ENCODE measurements around the gene AKR1E2. TPM values are rescaled to one million over a fixed set of nuclear protein-coding genes. Genes with fewer than 3 reads are reported as not detected.

Gene AKR1E2
- total and polyA plus RNA-seq, 2 of the 8 experiments (the other 6 are each of a cell fraction or from before 2014, with no cell fraction given), result 2.6 to 3.5 TPM

DNA sequence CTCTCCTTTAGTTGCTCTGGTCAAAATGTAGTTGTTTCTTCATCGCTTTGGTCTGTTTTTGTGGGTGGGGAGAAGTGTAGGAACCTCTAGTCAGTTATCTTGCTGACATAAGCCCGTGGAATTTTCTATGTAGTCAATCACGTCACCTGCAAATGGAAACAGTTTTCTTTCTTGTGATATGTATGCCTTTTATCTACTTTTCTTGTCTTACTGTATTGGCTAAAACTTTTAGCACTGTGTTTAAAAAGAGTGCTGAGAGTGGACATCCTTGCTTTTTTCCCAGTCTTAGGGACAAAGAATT is 42.3 kb downstream of the AKR1E2 start (continued):
- TF ChIP-seq SAP30 (IDR thresholded peaks at IDR 0.05; ENCODE audit: insufficient read depth, insufficient replicate concordance, low read length), result no peak
- TF ChIP-seq CBX5 (IDR thresholded peaks at IDR 0.05; ENCODE audit: low read depth, low read length), result no peak
- TF ChIP-seq SIRT6 (IDR thresholded peaks at IDR 0.05; ENCODE audit: low read length), result no peak
- TF ChIP-seq MAFK (IDR thresholded peaks at IDR 0.05; ENCODE audit: low read depth, low read length), result no peak
- TF ChIP-seq, protein P1, sequence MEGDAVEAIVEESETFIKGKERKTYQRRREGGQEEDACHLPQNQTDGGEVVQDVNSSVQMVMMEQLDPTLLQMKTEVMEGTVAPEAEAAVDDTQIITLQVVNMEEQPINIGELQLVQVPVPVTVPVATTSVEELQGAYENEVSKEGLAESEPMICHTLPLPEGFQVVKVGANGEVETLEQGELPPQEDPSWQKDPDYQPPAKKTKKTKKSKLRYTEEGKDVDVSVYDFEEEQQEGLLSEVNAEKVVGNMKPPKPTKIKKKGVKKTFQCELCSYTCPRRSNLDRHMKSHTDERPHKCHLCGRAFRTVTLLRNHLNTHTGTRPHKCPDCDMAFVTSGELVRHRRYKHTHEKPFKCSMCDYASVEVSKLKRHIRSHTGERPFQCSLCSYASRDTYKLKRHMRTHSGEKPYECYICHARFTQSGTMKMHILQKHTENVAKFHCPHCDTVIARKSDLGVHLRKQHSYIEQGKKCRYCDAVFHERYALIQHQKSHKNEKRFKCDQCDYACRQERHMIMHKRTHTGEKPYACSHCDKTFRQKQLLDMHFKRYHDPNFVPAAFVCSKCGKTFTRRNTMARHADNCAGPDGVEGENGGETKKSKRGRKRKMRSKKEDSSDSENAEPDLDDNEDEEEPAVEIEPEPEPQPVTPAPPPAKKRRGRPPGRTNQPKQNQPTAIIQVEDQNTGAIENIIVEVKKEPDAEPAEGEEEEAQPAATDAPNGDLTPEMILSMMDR (IDR thresholded peaks at IDR 0.05; ENCODE audit: control extremely low read depth in 1 of 3, insufficient read depth in 1 of 3, low read depth in 1 of 3, low read length in 3 of 3), result no peak
